Progenitor cell of endocrine pancreas (in vitro differentiated cells): ENCODE results near the gene INPP4A. TPM values are rescaled to one million over a fixed set of nuclear protein-coding genes. Genes with fewer than 3 reads are reported as not detected.

ENCODE experiments used
- DNase-seq: peaks from one replicate; pipeline ENCODE4 v3.0.0; 2021; ENCODE audit warnings: low spot score; ENCODE audit not compliant: unreplicated experiment
- H3K27ac Mint-ChIP-seq: 2 replicates; pipeline ENCODE4 v1.8.0; 2021; ENCODE audit warnings: mild to moderate bottlenecking, moderate library complexity, mixed read lengths
- H3K27me3 Mint-ChIP-seq: 2 replicates; pipeline ENCODE4 v1.8.0; 2021; ENCODE audit warnings: mixed read lengths
- H3K36me3 Mint-ChIP-seq: 2 replicates; pipeline ENCODE4 v1.8.0; 2022; ENCODE audit warnings: mixed read lengths; ENCODE audit not compliant: insufficient read depth
- H3K4me1 Mint-ChIP-seq: 2 replicates; pipeline ENCODE4 v1.8.0; 2021; ENCODE audit warnings: low read depth, mixed read lengths
- H3K4me3 Mint-ChIP-seq: 2 replicates; pipeline ENCODE4 v1.8.0; 2021; ENCODE audit warnings: low read depth, mild to moderate bottlenecking, moderate library complexity, mixed read lengths
- H3K9me3 Mint-ChIP-seq: 2 replicates; pipeline ENCODE4 v1.8.0; 2021; ENCODE audit warnings: low read depth, mixed read lengths
- total RNA-seq: library from RNA; stranded (reverse); gene quantifications from 2 replicates; pipeline ENCODE4 v1.2.1, GENCODE V29; 2021
- TF ChIP-seq, protein P1 (sequence below): fragments of 200-600 bp; sonication (generic); IDR thresholded peaks from one replicate; pipeline ENCODE4 v1.5.0; 2021; ENCODE audit warnings: antibody characterized with exemption, mild to moderate bottlenecking; ENCODE audit not compliant: unreplicated experiment

INPP4A gene
- total RNA-seq, 1 donor from 2014 or later = 33.0 TPM

DNA sequence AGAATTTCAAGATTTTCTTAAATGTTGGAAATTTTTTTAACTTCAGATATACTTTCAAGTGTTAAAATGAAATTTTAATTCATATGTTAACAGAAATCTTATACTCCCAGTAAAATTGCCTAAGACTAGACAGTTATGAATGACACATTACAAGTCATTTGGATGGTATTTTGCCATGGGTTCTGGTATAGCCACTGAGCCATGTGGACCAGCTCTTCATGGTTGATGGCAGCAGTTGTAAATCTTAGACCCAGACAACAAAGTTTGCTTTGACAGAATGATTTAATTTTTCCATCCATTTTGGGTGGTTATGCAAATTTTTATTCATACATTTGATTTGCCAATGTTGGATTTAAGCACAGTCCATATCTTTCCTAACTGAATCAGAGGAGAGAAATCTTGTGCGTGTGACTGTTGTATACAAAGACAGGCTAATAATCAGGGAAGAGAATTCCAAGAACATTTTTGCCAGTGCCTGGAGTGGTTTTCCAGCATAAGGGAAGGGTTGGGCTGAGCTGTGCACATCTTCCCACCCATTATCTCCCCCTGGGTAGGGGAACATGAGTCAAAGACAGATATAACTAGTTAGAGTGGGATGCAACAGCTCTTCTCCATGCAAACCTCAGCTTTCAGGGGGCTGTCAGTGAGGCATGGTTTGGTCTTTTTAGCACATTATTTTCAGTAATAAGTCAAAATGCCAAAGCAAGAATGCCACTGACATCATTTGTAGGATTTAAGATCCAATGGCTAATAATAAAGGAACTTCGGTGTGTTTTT, 28.1 kb upstream of the INPP4A start:
- Mint-ChIP-seq H3K9me3 (peaks cover 4% of the 10 kb centered on the region), H3K27ac (no peak overlapping the region), H3K4me1 (peaks cover 1% of the 10 kb centered on the region), H3K27me3 (no peaks in the 10 kb centered on the region), H3K36me3 (peaks cover 2% of the 10 kb centered on the region), H3K4me3 (no peak overlapping the region)
- no peak for DNase-seq
- TF ChIP-seq, protein P1, sequence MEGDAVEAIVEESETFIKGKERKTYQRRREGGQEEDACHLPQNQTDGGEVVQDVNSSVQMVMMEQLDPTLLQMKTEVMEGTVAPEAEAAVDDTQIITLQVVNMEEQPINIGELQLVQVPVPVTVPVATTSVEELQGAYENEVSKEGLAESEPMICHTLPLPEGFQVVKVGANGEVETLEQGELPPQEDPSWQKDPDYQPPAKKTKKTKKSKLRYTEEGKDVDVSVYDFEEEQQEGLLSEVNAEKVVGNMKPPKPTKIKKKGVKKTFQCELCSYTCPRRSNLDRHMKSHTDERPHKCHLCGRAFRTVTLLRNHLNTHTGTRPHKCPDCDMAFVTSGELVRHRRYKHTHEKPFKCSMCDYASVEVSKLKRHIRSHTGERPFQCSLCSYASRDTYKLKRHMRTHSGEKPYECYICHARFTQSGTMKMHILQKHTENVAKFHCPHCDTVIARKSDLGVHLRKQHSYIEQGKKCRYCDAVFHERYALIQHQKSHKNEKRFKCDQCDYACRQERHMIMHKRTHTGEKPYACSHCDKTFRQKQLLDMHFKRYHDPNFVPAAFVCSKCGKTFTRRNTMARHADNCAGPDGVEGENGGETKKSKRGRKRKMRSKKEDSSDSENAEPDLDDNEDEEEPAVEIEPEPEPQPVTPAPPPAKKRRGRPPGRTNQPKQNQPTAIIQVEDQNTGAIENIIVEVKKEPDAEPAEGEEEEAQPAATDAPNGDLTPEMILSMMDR = no peak

GRCh38 chr2:98419544-98419943, 25.1 kb upstream of the INPP4A start:
- DNase-seq = no peak
- H3K27me3 Mint-ChIP-seq = no peaks in the 10 kb centered on the region
- H3K4me1 Mint-ChIP-seq = no peaks in the 10 kb centered on the region
- no peak overlapping the region for H3K4me3 Mint-ChIP-seq
- peaks cover 3% of the 10 kb centered on the region for H3K36me3 Mint-ChIP-seq
- no peak overlapping the region for H3K27ac Mint-ChIP-seq
- TF ChIP-seq, protein P1 = no peak
- peaks cover 14% of the 10 kb centered on the region for H3K9me3 Mint-ChIP-seq

DNA sequence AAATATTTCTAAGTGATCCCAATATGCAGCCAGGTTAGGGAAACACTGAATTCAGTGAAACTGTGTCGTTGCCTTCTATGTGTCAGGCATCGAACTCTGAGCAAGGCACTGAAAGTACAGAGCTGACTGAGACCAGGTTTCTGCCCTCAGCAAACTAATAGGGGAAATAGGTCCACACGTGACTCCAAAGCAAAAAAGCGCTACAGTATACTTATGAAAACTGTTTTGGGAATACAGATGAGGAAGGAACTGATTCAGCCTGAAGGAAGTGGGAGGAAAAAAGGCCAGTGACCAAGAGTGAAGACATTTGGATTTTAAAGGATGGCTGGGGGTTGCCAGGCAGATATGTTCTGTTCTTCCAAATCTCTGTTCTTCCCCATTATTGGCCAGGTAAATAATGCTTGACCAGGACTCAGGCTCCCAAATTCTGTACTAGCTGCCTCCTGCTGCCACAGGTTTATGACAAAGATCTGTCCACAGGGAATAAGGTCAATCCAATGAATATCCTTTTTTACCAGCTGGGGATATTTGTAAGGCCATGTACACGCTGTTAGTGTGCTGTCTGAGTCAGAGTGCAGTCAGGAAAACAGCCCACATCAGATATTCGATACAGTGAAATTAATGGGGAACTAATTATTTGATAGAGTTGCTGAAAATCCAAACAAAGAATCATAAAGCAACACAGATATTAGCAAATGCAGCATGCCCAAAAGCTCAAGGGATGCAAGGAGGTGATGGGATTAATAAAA, 24.5 kb upstream of the INPP4A start:
- DNase-seq = no peak
- H3K4me3 Mint-ChIP-seq = no peak overlapping the region
- no peak overlapping the region for H3K27ac Mint-ChIP-seq
- H3K9me3 Mint-ChIP-seq = peaks cover 13% of the 10 kb centered on the region
- H3K4me1 Mint-ChIP-seq = no peaks in the 10 kb centered on the region
- no peaks in the 10 kb centered on the region for H3K27me3 Mint-ChIP-seq
- TF ChIP-seq, protein P1 = no peak
- peaks cover 2% of the 10 kb centered on the region for H3K36me3 Mint-ChIP-seq

DNA sequence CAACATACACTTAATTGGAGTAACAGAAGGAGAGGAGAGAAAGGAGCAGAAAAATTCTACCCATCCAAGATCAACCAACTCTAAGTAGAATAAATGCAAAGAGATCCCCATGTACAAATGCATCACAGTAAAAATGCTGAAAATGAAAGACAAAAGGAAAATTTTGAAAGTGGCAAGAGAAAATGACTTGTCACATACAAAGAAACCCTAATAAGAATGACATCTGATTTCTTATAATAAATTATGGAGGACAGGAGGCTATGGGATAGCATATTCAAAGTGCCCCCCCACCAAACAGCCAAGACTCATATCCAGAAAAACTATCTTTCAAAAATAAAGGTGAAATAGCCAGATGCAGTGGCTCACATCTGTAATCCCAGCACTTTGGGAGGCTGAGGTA, 22.2 kb upstream of the INPP4A start:
- H3K4me3 Mint-ChIP-seq = no peak overlapping the region
- peaks cover 2% of the 10 kb centered on the region for H3K36me3 Mint-ChIP-seq
- H3K27me3 Mint-ChIP-seq = no peaks in the 10 kb centered on the region
- peaks cover 13% of the 10 kb centered on the region for H3K9me3 Mint-ChIP-seq
- no peak overlapping the region for H3K27ac Mint-ChIP-seq
- no peak for DNase-seq
- no peaks in the 10 kb centered on the region for H3K4me1 Mint-ChIP-seq
- TF ChIP-seq, protein P1 = no peak

GRCh38 chr2:98426771-98427170, 17.9 kb upstream of the INPP4A start:
- Mint-ChIP-seq H3K27me3 (no peaks in the 10 kb centered on the region), H3K9me3 (peaks cover 17% of the 10 kb centered on the region), H3K4me3 (no peak overlapping the region), H3K27ac (no peak overlapping the region), H3K36me3 (peaks cover 2% of the 10 kb centered on the region), H3K4me1 (no peaks in the 10 kb centered on the region)
- DNase-seq = no peak
- TF ChIP-seq, protein P1 = no peak
